ENCODE results near the gene CARD19. TPM values are rescaled to one million over a fixed set of nuclear protein-coding genes. Genes with fewer than 3 reads are reported as not detected.
"Not testable (repeated sequence)": the region's sequence is repeated elsewhere in the genome, so short reads cannot be mapped to it uniquely, and the experiment has no call there.

The CARD19 gene
- total and polyA plus RNA-seq, 2 experiments from 2014 or later: 37.5 to 47.3 TPM

DNA sequence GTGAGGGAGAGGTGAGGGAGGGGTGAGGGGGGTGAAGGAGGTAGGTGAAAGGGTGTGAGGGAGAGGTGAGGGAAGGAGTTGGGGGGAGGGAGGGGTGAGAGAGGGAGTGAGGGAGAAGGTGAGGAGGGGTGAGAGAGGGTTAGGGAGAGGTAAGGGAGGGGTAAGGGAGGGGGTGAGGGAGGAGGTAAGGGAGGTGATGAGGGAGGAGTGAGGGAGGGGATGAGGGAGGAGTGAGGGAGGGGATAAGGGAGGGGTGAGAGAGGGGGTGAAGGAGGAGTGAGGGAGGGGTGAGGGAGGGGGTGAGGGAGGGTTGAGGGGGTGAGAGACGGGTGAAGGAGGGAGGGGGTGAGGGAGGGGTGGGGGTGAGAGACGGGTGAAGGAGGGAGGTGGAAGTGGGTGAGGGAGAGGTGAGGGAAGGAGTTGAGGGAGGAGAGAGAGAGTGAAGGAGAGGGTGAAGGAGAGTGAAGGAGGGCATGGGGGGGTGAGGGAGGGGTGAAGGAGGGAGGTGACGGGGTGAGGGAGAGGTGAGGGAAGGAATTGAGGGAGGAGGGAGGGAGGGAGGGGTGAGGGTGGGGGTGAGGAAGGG is 19.6 kb downstream of the CARD19 start:
- Histone ChIP-seq H3K9me3 (ENCODE audit: low read depth) (no peaks in the 10 kb centered on the region), H3K36me3 (no peaks in the 10 kb centered on the region), H3K27ac (no peak overlapping the region), H3K27me3 (no peaks in the 10 kb centered on the region), H3K4me1 (ENCODE audit: low read depth) (peaks cover 3% of the 10 kb centered on the region), H3K4me3 (no peak overlapping the region)
- TF ChIP-seq, protein P1, sequence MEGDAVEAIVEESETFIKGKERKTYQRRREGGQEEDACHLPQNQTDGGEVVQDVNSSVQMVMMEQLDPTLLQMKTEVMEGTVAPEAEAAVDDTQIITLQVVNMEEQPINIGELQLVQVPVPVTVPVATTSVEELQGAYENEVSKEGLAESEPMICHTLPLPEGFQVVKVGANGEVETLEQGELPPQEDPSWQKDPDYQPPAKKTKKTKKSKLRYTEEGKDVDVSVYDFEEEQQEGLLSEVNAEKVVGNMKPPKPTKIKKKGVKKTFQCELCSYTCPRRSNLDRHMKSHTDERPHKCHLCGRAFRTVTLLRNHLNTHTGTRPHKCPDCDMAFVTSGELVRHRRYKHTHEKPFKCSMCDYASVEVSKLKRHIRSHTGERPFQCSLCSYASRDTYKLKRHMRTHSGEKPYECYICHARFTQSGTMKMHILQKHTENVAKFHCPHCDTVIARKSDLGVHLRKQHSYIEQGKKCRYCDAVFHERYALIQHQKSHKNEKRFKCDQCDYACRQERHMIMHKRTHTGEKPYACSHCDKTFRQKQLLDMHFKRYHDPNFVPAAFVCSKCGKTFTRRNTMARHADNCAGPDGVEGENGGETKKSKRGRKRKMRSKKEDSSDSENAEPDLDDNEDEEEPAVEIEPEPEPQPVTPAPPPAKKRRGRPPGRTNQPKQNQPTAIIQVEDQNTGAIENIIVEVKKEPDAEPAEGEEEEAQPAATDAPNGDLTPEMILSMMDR (IDR thresholded peaks at IDR 0.05; ENCODE audit: low read depth, low read length): no peak
- DNase-seq (ENCODE audit: low read depth in 1 of 2, low spot score in 1 of 2): no peak

DNA sequence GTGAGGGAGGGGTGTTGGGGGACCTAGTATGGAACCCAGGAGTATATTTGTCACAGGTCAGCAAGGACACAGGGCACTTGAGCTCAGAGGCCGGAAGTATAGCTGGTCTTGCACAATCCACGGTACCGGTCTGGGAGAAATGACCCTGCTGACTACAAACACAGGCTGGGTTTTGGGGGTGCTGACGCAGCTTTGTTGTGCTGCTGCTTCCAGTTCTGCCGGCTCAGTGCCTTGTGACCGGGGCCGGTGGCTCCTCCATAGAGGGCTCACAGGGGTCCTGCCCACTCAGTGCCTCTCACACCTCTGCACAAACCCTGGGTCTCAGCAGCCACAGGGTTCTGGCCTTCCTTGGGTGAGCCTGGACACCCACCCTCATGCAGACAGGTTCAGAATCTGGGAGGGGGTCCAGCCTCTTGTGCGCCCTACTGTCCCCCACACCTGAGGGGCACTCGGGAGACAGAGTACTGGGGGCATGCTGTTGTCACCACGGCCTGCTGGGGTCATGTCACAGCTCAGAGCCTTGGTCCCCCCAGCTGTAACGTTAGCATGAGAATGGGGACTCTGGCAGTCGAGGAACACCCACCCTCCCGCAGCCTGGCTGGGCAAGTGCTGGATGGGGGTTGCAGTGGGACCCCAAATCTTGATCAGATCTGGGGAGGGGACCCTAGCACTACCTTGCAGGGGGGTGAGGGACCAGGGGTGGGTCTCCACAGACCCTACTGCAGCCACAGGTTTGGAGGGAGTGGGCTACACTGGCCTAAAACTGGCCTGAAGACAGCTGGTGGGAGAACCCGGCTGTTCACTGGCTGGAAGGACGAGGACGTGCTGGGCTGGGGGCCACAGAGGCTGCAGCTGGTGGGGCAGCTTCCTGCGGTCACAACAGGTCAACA is 20.3 kb downstream of the CARD19 start:
- no peak overlapping the region for H3K27ac ChIP-seq
- TF ChIP-seq, protein P1 (IDR thresholded peaks at IDR 0.05; ENCODE audit: low read depth, low read length): no peak
- DNase-seq (ENCODE audit: low read depth in 1 of 2, low spot score in 1 of 2): peak in 1 of 2 donors; percentile 84

GRCh38 chr9:93117521-93117920 is 21.5 kb downstream of the CARD19 start:
- H3K27me3 ChIP-seq; H3K27ac ChIP-seq; H3K9me3 ChIP-seq (ENCODE audit: low read depth); H3K36me3 ChIP-seq; H3K4me3 ChIP-seq; H3K4me1 ChIP-seq (ENCODE audit: low read depth); DNase-seq (ENCODE audit: low read depth in 1 of 2, low spot score in 1 of 2): not testable (repeated sequence)

More for the DNA sequence above, 20.3 kb downstream of the CARD19 start:
- Histone ChIP-seq H3K36me3 (no peaks in the 10 kb centered on the region), H3K27me3 (no peaks in the 10 kb centered on the region), H3K4me3 (no peak overlapping the region), H3K9me3 (ENCODE audit: low read depth) (no peaks in the 10 kb centered on the region), H3K4me1 (ENCODE audit: low read depth) (peaks cover 3% of the 10 kb centered on the region)

- no peak for DNase-seq (ENCODE audit: low read depth in 1 of 2, low spot score in 1 of 2)
- H3K4me1 ChIP-seq (ENCODE audit: low read depth): peaks cover 3% of the 10 kb centered on the region
- H3K9me3 ChIP-seq (ENCODE audit: low read depth): no peaks in the 10 kb centered on the region
- H3K27me3 ChIP-seq: no peaks in the 10 kb centered on the region
- H3K27ac ChIP-seq: no peak overlapping the region
- no peaks in the 10 kb centered on the region for H3K36me3 ChIP-seq
- H3K4me3 ChIP-seq: no peak overlapping the region
- TF ChIP-seq, protein P1 (IDR thresholded peaks at IDR 0.05; ENCODE audit: low read depth, low read length): no peak
These were observed 22.2 kb downstream of the CARD19 start for GRCh38 chr9:93117924-93118862.

- Histone ChIP-seq H3K9me3 (ENCODE audit: low read depth) (no peaks in the 10 kb centered on the region), H3K36me3 (no peaks in the 10 kb centered on the region), H3K4me1 (ENCODE audit: low read depth) (peaks cover 3% of the 10 kb centered on the region), H3K27ac (no peak overlapping the region), H3K4me3 (no peak overlapping the region), H3K27me3 (no peaks in the 10 kb centered on the region)
- TF ChIP-seq, protein P1 (IDR thresholded peaks at IDR 0.05; ENCODE audit: low read depth, low read length): no peak
- no peak for DNase-seq (ENCODE audit: low read depth in 1 of 2, low spot score in 1 of 2)
These were observed 23.1 kb downstream of the CARD19 start for GRCh38 chr9:93118863-93119702.
